ENCODE measurements around the gene TRIM2. TPM values are rescaled to one million over a fixed set of nuclear protein-coding genes. Genes with fewer than 3 reads are reported as not detected.

Gene TRIM2
- total and polyA plus RNA-seq, 2 of the 8 experiments (the other 6 are each of a cell fraction or from before 2014, with no cell fraction given) = 34.0 to 59.8 TPM

- no peaks in the 10 kb centered on the region for H3K23me2 ChIP-seq (ENCODE audit: low read depth, low read length)
- no peak overlapping the region for H3K4ac ChIP-seq (replicated peaks; ENCODE audit: insufficient read length, low read depth, low read length)
- no peak overlapping the region for H3K56ac ChIP-seq (replicated peaks; ENCODE audit: insufficient read length, low read depth, low read length)
- H3K9me3 ChIP-seq (ENCODE audit: insufficient read depth in 2 of 2, low read depth in 1 of 2, low read length in 1 of 2) = peaks cover 3 to 8% of the 10 kb centered on the region in 2 experiments; a peak in 2 of 4 replicates
- H2AFZ ChIP-seq (ENCODE audit: low read length) = no peak overlapping the region
- no peak overlapping the region for H2BK120ac ChIP-seq (replicated peaks; ENCODE audit: low read depth, low read length)
- H3K9ac ChIP-seq (replicated peaks in 1 of 4; ENCODE audit: extremely low read depth in 1 of 4, low read depth in 3 of 4, low read length in 3 of 4) = no peak overlapping the region
- no peaks in the 10 kb centered on the region for H3K27me3 ChIP-seq (replicated peaks in 1 of 4; ENCODE audit: control insufficient read depth in 3 of 4, extremely low read depth in 1 of 4, insufficient read depth in 3 of 4, low read length in 3 of 4)
- CTCF ChIA-PET (ENCODE audit: partially characterized antibody) = interaction anchor here (1.1 to 1.4 kb wide), 3 partner anchors 18 to 126 kb away, joined by 3 to 5 read pairs (median 3); no protein-coding TSS in a partner anchor
- H3K4me2 ChIP-seq (ENCODE audit: insufficient read depth in 1 of 2, low read depth in 2 of 2, low read length in 2 of 2) = no peak overlapping the region
- no peak overlapping the region for H3K18ac ChIP-seq (ENCODE audit: extremely low read depth, low read length)
- H3K79me2 ChIP-seq (ENCODE audit: control insufficient read depth in 1 of 2, insufficient read depth in 2 of 2, low read length in 2 of 2) = 0 out of 4 replicates have a peak, but pooled peaks cover 0 to 2% of the 10 kb centered on the region in 2 experiments
- no peak overlapping the region for H3K23ac ChIP-seq (ENCODE audit: insufficient read length)
- no peak overlapping the region for H2BK12ac ChIP-seq (ENCODE audit: low read depth, low read length)
- no peak overlapping the region for H4K8ac ChIP-seq (ENCODE audit: extremely low read depth, insufficient read depth, low read length)
- no peak overlapping the region for H2AK5ac ChIP-seq (ENCODE audit: low read depth, low read length)
- H2BK5ac ChIP-seq (ENCODE audit: low read depth, low read length) = no peak overlapping the region
- H4K20me1 ChIP-seq (replicated peaks in 1 of 2; ENCODE audit: control insufficient read depth in 1 of 2, insufficient read depth in 2 of 2, low read length in 2 of 2) = no peaks in the 10 kb centered on the region
- no peaks in the 10 kb centered on the region for H3K4me1 ChIP-seq (replicated peaks in 1 of 4; ENCODE audit: control insufficient read depth in 3 of 4, insufficient read depth in 4 of 4, low read length in 3 of 4)
- H2BK15ac ChIP-seq (ENCODE audit: low read length) = no peak overlapping the region
- no peak for TF ChIP-seq EGR1 (IDR thresholded peaks at IDR 0.05; ENCODE audit: borderline replicate concordance, low read depth, low read length)
- TF ChIP-seq CEBPB (IDR thresholded peaks at IDR 0.05; ENCODE audit: low read depth, low read length) = no peak
- TF ChIP-seq USF2 (IDR thresholded peaks at IDR 0.05; ENCODE audit: low read length) = no peak
- no peak for TF ChIP-seq ATF3 (IDR thresholded peaks at IDR 0.05; ENCODE audit: insufficient read depth, low read depth, low read length)
- TF ChIP-seq ATF2 (IDR thresholded peaks at IDR 0.05; ENCODE audit: low read length) = no peak
- TF ChIP-seq POLR2A (IDR thresholded peaks at IDR 0.05; ENCODE audit: control extremely low read depth in 1 of 2, low read depth in 2 of 2, low read length in 2 of 2) = no peak
- peaks cover 0 to 31% (median 15%) of the 10 kb centered on the region in 4 experiments; a peak in 6 of 8 replicates for H3K36me3 ChIP-seq (ENCODE audit: control insufficient read depth in 2 of 4, insufficient read depth in 4 of 4, low read length in 3 of 4)
- H3K27ac ChIP-seq (ENCODE audit: low read depth, low read length) = no peak overlapping the region
- no peak overlapping the region for H3K4me3 ChIP-seq (ENCODE audit: extremely low read depth in 1 of 4, insufficient read depth in 2 of 4, low read depth in 3 of 4, low read length in 4 of 4)
- POLR2A ChIA-PET (ENCODE audit: partially characterized antibody) = interaction anchor here (0.9 kb wide), 1 partner anchor 15 kb away, joined by 3 read pairs; no protein-coding TSS in a partner anchor
- H4K91ac ChIP-seq (replicated peaks; ENCODE audit: insufficient read length, low read length) = no peak overlapping the region
- H2BK20ac ChIP-seq (ENCODE audit: low read length) = no peak overlapping the region
- no peak overlapping the region for H4K5ac ChIP-seq (ENCODE audit: insufficient read length, low read depth, low read length)
- no peak for DNase-seq (ENCODE audit: low read depth in 1 of 2, low spot score in 2 of 2)
- WGBS, 2 experiments (ENCODE audit: extremely low coverage in 1 of 2, insufficient coverage in 1 of 2, insufficient read length in 1 of 2, insufficient replicate concordance in 2 of 2, low coverage in 1 of 2, low lambda C conversion rate in 2 of 2, missing lambda C conversion rate in 1 of 2) = 94% methylated on average over 4 of the region's 4 CpGs; no CpG with 5 or more reads in 1 of the 2 experiments
- FAIRE-seq = no peak
- no peaks in the 10 kb centered on the region for H3K79me1 ChIP-seq (ENCODE audit: low read depth, low read length)
- no peak overlapping the region for H3K14ac ChIP-seq (ENCODE audit: insufficient read length)
Measured at GRCh38 chr4:153282023-153282422, 77.8 kb downstream of the TRIM2 start.
